Measurements from ENCODE around the gene ACTBL2. TPM values are rescaled to one million over a fixed set of nuclear protein-coding genes. Genes with fewer than 3 reads are reported as not detected.

Gene ACTBL2
- polyA plus RNA-seq, 3 donors, result 0.01 TPM; not detected in 2

- WGBS, 3 donors, result 64 to 80% (median 78%) methylated on average over 3 of the region's 3 CpGs
Observed at GRCh38 chr5:57434683-57435082, 47.9 kb downstream of the ACTBL2 start.

DNA sequence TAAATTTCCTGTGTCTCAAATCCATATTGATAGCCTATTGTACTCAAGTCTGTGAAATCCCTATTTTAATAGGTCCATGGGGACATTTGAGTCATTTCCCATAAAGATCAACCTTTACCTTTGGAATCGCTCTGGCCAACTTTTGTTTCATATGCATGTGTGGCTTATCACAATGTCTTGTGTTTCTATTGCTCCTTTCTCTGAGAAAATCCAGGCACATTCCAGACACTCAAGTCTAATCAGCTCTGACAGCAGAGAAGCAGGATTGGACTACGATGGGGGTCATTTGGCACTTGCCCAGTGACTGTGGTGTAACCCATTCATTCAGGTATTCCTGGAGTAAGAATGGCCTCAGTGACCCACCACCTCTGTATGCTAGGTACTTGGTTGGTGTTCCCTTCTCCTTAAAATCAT lies 48.4 kb downstream of the ACTBL2 start:
- WGBS, 3 donors, result 19 to 53% (median 50%) methylated on average over 2 of the region's 2 CpGs
- no peak overlapping the region for H3K27ac ChIP-seq (ENCODE audit: low read depth, low read length)

More at GRCh38 chr5:57434683-57435082, 47.9 kb downstream of the ACTBL2 start:
- H3K27ac ChIP-seq (ENCODE audit: low read depth, low read length), result no peak overlapping the region

- no peak overlapping the region for H3K27ac ChIP-seq (ENCODE audit: low read depth, low read length)
- 92 to 97% (median 92%) methylated on average over 2 of the region's 2 CpGs for WGBS, 3 donors
Observed at GRCh38 chr5:57432876-57433275, 49.7 kb downstream of the ACTBL2 start.

- WGBS, 3 donors, result 75 to 88% (median 76%) methylated on average over 6 of the region's 6 CpGs
- no peak overlapping the region for H3K27ac ChIP-seq (ENCODE audit: low read depth, low read length)
Observed at GRCh38 chr5:57431759-57432158, 50.9 kb downstream of the ACTBL2 start.

All from adipose tissue (tissue), 3 donors.